Measurements from ENCODE around the gene HIBCH.
"Not testable (repeated sequence)": the region's sequence is repeated elsewhere in the genome, so short reads cannot be mapped to it uniquely, and the experiment has no call there.

The HIBCH gene

DNA sequence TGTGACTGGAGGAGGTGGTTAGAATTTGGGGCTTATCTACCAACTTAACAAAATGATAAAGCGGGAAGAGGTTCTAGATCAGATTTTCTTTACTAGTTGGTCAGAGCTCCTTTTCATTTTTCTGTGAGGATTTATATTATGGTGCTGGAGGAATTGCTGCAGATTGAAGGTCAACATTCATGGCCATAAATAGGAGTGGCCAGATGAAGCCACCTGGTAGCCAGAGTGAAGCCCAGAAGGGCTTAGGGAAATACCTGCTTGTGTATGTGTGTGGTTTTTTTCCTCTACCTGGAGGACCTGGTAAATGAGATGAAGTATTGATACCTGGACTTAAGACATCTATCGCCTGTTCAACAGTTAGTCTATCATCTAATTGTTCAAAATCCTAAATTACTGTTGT is 134.2 kb downstream of the HIBCH start:
- no peak for ATAC-seq

DNA sequence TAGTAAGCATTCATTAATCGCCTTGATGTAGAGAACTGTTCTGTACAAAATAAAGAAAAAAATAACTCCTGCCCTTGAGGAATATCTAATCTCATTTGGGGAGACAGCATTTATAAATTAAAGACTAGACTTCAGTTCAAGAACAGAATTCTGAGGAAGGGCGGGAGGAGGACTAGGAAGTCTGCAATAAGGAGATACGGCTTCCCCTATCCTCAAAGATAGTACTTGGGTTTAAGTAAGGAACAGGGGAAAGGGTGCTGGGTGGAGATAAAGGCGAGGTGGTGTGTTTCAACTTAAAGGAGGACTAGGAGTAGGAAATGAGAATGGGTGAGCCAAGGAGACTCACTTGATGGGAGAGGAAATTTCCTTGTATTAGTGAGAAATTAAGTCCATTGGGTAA is 135.2 kb downstream of the HIBCH start:
- ATAC-seq, result no peak

DNA sequence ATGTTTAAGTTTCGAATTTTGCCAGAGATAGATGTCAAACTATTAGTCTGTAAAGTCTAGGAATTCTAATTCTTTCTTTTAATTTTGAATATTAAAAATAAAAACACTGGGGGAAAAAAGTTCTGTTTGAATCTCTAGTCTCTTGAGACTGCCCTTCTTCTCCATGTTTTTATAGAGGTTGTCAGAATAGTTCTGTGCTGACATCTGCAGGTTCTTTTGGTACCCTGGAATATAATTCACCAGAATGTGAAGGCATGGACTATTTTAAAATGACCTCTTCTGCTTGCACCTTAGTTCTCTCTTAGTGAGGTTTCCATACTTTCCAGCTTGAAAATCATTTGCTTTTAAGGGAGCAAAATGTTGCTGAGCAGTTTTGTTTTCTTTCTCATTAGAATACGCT is 136.1 kb downstream of the HIBCH start:
- ATAC-seq, result no peak

DNA sequence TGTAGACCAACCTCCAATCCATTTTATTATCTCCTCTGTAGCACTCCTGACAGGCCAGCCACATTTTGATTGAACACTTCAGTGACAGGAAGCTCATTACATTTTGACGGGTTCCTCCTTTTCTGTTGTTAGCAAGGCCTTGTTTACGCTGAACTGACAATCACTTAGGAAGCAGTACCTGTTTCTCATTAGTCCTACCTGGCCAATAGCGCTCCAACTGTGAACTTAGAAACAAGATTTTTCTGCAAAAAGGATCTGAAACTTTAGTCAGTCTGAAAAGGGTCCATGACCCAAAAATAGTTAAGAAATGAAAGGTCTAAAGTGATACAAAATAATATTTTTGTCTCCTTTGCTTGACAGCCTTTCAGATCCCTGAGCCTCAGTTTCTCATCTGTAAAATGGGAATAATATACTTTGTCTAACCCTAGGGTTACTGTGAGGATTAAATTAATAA is 137.5 kb downstream of the HIBCH start:
- ATAC-seq, result no peak

DNA sequence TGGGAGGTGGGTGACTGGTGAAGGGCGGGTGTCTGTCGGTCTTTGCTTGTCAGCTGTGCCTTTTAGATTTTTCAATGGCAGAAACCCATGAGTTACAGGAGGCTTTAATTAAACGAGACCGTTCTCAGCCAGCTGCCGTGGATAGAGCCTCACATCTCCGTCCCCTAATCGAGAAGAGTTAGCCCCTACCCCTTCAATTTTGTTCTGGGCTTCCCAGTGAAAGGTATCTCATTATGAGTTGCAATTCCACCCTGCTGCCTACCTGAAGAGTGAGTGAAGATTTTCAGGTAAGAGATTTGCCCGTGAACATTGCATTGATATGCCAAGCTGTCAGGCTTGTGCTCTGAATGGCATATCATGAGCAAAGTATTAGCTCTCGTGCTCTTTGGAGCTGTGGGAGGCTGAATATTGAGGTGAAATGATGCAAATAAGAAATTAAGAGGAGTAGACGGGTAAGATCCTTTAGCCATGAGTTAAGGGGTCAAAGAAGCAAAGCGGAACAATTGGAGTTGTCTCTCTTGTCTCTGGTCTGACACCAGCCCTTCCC is 138.4 kb downstream of the HIBCH start:
- ATAC-seq, result no peak

DNA sequence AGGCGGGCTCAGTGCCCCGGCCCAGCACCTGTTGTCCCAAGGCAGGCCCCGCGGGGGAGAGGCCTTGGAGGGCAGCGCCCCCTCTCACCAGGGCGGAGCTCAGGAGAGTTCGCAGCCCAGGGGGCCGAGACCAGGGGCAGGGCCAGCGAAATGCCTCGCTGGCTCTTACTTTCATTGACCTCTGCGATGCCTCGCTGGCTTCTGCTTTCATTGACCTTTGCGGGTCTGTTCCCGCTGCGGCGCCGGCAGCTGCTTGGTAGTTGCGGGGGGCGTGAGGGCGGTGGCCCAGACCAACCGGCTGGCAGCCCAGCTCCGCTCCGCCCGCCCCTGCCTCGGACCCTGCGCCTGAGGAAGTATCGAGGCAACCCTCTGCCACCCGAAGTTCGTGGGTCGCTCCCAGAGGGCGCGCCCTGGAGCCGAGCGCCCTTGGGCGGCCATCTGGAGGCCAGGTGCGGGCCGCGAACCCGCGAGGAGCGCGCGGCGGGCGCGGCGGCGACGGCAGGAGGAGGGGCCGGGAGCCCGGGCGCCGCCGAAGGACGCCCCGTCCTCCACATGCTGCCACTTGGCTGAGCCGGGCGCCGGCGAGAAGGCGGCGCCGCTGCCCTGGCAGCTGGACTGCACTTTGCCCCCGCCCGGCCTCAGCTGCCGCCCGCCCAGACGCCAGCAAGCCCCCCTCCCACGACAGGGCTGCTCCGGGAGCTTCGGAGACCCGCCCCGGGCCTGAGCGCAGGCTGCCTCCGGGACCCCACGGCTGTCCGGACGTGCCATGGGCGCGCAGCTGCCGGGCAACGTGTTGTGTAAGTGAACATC is 139.1 kb downstream of the HIBCH start:
- peak; percentile 36 to 48 for ATAC-seq

DNA sequence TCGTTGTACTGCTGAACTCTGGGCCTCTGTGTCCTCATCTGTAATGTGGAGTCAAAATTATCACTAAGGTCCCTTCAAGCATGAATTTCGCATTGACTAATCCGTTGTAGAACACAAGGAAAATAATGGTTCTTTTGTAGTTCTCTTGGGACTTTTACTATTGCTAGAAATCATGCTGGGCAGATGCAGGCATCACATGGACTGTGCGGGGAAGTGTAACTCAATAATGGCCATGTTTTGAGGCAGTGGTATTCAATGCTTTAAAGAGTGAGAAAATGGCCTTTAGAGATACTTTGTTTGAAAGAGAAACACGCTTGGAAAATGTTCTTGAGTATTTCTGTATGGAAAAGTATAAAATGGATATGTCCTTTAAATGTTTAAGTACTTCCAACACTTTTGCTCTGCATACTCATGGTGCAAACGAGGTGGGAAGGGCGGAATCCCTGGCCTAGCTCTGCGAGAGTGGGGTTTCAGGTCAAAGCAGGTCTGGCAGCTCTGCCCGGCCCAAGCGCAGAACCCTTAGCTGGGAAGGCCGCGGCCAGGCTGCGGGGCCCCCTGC is 139.8 kb downstream of the HIBCH start:
- no peak for ATAC-seq

DNA sequence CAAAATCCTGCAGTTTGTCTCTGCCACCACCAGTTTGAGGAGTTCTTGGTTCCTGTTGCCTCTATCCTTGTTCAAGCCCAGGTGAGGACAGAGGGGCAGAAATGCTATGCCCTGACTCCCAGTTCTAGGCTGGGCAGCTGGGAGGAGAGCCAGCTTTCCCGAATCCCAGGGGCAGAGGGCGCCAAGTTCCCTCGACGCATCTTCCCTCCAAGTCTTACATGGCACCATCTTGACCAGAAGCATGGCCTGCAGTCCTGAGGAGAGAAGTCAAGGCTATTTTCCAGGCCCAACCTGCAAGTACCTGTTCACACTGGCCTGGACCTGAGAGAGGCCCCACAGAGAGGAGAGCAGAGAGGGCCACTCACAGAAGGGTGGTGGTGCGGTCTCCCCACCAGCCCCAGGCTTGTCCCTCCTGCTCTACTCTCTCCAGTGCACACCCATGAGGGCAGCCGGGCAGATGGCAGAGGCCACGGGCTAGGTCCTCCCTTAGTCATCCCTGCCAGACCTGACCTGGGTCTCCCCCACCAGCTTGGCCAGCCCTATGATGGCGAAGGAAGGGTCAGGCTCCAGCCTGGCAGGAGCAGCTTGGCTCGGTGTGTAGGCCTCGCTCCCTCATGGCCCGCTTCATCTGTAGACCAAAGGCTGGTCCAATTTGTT is 141.4 kb downstream of the HIBCH start:
- no peak for ATAC-seq

DNA sequence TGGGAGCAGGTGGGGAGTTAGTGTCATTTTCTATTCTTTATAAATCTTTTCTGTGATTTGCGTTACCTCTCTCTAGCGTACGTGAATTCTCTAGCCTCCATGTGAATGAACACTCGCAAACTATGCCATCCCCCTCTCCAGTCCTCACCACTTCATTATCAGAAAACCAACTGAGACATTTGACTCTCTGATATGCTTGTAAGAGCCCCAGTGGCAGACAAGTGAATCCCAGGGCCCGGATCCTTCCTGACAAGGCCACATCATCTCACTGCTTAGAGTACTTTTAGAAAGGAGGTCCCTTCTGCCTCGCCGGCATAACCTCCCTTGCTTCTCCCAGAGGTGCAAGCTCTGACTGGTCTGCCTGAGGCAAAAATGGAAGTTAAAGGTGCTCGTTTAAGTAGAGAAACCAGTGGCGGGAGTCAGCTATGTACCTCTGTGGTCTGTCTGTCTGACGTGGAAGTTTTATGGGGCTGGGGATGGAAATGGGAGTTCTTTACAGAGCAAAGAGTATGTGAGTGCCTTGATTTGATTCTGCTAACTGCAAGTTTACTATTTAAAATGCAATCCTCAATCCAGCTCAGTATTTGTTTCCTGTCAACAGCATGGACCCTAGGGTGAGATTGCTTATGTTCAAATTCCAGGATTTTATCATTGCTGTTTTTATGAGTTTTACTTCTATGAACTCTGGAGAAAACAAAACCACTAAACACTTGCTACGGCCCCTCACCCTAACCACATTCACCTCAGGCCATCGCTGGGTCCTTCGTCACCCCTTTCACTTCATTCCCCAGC is 142.2 kb downstream of the HIBCH start:
- no peak for ATAC-seq

DNA sequence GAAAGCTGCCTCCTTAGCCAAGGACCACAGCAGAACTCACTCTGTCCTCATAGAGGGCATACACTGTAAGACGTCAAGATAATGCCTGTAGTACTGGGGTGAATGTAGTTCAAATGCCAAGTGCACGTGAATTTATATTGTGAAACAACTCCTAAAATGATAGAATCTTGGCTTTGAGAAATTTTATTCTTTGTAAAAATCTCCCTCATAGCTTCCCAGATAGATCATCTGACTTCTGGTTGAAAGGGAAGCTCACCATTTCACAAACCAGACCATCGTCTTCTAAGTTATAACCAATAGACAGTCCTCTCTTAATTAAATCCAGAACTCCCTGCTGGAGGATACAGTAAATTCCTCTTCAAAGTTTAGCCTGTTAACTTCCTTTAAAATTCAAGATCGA is 146.2 kb downstream of the HIBCH start:
- ATAC-seq, result no peak

DNA sequence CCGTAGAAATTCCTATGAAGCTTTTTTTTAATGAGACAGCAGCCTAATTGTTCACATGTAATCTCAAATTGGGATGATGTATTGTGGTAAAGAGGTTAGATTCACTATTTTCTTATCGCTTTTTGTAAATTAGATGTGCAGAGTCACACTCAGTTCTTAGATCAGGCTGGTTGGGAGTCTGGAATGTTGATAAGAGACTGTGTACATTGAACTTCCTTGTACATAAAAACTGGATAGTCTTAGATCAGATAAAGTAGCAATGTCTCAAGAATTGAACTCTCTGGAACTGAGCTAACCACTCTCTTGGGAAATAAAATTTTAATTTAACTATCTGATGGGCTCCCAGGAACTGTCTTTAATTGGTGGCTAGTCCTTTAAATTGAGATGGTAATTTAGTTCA is 149.0 kb downstream of the HIBCH start:
- no peak for ATAC-seq

DNA sequence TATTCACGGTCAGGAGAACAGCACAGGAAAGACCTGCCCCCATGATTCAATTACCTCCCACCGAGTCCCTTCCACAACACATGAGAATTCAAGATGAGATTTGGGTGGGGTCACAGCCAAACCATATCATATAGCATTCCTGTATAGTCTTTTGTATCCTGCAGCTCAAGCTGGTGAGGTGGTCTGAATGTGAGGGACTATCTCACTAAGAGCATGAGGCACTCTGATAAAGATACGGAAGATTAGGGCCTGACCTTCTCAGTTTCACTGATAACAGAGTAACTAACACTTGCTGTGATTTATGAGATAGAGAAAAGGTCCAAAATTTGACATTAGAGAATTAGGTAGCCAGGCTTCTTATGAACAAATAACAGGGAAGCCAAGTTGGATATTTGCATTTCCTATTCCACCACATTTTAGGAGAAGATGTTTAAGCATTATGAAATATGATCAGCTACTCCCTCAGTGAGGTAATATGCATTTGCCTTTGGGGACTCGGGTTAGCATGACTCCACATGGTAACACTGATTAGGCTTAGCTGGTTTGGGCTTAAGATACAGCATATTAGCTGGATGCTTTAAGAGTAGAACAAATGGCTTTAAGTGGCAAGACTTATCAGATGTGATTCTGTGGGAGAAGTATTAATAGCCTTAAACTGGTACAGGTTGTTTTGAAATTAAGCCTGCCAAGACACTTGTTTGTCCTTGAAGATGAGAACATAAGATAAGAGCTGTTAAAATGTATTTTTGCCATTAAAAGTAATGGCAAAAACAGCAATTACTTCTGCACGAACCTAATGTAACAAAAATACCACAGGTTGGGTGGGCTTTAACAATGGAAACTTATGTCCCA is 150.2 kb downstream of the HIBCH start:
- ATAC-seq, result no peak

DNA sequence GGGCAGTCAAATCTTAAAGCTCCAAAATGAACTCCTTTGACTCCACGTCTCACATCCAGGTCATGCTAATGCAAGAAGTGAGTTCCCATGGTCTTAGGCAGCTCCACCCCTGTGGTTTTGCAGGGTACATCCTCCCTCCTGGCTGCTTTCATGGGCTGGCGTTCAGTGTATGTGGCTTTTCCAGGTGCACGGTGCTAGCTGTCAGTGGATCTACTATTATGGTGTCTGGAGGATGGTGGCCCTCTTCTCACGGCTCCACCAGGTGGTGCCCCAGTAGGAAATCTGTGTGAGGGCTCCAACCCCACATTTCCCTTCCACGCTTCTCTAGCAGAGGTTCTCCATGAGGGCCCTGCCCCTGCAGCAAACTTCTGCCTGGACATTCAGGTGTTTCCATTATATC is 151.9 kb downstream of the HIBCH start:
- no peak for ATAC-seq

DNA sequence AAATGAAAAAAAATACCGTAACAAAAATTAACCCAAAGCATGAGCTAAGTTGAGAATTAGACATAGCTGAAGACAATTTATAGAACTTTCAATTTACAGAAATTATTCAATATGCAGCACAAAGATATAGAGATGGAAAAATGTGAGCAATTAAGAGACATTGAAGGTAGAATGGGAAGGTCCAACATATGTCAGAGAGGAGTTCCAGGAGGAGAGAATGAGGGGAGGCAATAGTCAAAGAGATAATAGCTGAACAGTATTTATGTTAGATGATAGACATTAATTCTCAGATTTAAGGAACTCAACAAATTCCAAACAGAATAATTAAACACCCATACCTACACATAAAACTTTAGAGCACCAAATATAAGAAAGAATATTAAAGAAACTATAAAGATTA is 154.1 kb downstream of the HIBCH start:
- no peak for ATAC-seq

DNA sequence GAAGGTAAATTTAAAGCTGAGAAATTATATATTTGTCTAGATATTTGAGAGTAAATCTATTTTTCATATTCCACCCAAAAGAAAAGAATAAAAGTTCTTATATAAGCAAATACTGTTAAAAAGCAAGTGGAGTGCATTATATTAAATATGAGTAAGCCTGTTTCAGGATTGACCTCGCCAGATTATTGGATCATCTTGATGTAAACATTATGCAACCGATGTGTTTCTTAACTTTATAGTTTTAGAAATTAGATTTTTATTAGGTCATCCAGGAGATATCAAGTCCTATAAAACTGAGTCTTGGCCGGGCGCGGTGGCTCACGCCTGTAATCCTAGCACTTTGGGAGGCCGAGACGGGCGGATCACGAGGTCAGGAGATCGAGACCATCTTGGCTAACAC is 156.8 kb downstream of the HIBCH start:
- no peak for ATAC-seq

DNA sequence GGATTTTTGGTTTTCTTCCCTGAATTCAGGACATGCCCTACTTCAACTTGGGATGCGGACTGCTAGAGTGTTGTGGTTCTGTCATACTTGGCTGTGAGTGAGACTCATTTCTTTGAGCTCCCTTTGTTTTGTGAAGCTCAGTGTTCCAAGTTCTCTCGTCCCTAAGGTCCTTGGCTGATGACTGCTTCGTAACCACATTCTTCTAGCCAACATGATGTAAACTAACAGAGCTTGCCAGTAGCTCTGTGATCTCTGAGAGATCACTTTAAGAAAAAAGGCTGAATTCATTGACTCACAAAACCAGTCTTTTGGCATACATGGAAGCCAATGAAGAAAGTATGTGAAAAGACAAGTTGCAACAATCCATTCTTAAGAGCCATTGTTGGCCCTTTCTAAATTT is 160.2 kb downstream of the HIBCH start:
- no peak for ATAC-seq

DNA sequence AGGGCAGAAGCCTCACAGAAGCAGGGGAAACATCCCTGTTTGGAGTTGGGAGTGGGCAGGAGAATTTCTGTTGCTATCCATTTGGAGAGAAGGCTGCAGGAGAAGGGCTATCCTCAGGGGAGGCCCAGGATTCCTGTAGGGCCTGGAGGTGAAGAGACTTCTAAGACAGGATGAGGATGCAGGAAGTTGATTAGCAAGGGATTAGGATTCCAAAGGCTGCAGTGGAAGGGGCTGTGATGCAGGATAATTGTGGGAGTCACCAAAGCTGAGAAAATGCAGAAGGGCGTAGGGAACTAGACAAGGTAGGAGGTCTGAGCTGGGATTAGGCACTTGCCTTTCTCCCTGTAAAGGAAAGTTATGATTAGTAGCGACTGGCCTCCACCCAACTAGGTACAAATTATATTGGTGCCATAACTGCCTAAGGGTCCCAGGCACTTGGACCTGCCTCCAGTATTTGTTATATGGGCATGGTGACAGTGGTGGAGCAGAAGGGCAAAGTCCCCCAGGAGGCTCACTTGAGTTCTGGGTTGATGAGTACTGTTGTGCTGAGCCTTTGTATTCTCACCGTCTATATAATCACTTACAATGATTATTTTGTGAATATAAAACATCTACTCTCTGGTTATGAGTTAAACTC is 160.7 kb downstream of the HIBCH start:
- no peak for ATAC-seq

DNA sequence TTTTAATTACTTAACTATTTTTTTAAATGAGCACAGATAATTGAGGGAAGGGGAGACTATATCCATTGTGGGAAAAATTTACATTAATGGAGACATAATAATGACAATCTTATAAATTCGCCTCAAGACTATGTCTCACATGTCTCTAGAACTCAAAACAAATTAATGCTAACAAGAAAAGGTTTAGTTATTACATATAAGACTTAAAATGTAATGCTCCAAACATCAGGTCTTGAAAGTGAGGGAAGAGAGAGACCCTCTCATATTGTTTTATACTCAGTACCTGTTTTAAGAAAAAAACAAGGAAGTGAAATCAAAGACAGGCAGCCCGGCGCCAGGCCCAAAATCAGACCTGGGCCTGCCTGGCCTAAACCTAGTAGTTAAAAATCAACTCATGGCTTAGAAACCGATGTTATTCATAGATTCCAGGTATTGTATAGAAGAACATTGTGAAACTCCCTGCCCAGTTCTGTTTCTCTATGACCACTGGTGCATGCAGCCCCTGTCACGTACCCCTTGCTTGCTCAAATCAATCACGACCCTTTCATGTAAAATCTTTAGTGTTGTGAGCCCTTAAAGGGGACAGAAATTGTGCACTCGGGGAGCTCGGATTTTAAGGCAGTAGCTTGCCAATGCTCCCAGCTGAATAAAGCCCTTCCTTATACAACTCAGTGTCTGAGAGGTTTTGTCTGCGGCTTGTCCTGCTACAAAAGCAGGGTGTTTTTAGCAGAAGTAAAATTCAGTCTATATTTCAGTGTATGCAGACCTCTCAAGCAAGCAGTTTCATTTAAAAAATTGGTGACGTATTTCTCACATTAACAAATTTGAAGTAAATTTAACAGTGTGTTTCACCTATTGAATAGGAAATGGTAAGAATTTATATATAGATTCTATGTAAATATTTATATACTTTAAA is 161.8 kb downstream of the HIBCH start:
- ATAC-seq, result not testable (repeated sequence)

DNA sequence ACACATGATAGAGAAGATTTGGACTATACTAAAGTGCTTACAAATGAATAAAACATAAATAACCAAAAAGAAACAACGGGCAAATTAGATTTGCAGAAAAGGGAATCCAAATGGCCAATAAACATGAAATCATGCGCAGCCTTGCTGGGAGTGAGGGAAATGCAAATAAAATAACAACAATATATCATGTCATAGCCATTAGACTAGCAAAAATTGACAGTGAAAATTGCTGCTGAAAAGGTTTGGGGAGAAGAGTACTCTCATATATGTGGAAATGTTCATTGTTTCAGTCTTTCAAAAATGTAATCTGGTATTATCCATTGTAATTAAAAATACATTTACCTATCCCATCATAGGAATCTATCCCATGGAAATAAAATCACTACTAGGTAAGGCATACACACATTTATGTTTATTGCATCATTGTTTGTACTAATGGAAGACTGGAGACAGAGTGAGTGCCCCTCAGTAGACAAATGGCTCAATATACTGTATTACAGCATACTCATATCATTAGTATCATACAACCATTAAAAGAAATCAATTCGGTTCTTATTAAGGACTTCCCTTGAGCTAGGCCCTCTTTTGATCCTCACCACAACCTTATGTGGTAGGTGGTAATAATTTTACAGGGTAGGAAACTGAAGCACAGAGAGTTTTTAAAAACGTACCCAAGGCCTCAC is 163.0 kb downstream of the HIBCH start:
- no peak for ATAC-seq
